Stimulated activated CD8-positive, alpha-beta memory T cell treated with anti-CD3 and anti-CD28 coated beads, Interleukin-12 subunit alpha, Interleukin-12 subunit beta, amount 100 ng/mL, for 1 hour (primary cell): ENCODE measurements around the gene CACNA1D.

ENCODE experiments used
- DNase-seq: peaks from one replicate; pipeline ENCODE4 v3.0.0-alpha.2; 2020; ENCODE audit warnings: low read depth

CACNA1D gene

GRCh38 chr3:53845881-53846133 is 351.4 kb downstream of the CACNA1D start:
- no peak for DNase-seq

GRCh38 chr3:53846134-53846850 is 351.9 kb downstream of the CACNA1D start, which contains the start of the genes CHDH and IL17RB:
Gene CHDH, minus strand, starts transcription at chr3:53846419. Its CDS starts 22,411 bp downstream, at chr3:53824008.
Gene IL17RB, plus strand, starts transcription at chr3:53846568. Its CDS starts 21 bp downstream, at chr3:53846589.
- DNase-seq, result no peak

GRCh38 chr3:53846851-53847155 is 352.4 kb downstream of the CACNA1D start:
- DNase-seq, result no peak

- no peak for DNase-seq
These were observed 355.5 kb downstream of the CACNA1D start for GRCh38 chr3:53849916-53850315.

- DNase-seq, result no peak
These were observed 356.5 kb downstream of the CACNA1D start for GRCh38 chr3:53850895-53851294.

GRCh38 chr3:53856964-53857363 is 362.6 kb downstream of the CACNA1D start:
- DNase-seq, result no peak

GRCh38 chr3:53858096-53858741 is 363.8 kb downstream of the CACNA1D start:
- DNase-seq, result no peak

- no peak for DNase-seq
These were observed 364.8 kb downstream of the CACNA1D start for GRCh38 chr3:53859178-53859577.

- DNase-seq, result no peak
These were observed 365.8 kb downstream of the CACNA1D start for GRCh38 chr3:53860196-53860595.

- DNase-seq, result no peak
These were observed 367.8 kb downstream of the CACNA1D start for GRCh38 chr3:53862241-53862640.

GRCh38 chr3:53863145-53863544 is 368.7 kb downstream of the CACNA1D start:
- DNase-seq, result no peak
